ENCODE data around the gene RPTOR.

Gene RPTOR

GRCh38 chr17:80676564-80676963 is 131.9 kb downstream of the RPTOR start:
- TF ChIP-seq, protein P1, sequence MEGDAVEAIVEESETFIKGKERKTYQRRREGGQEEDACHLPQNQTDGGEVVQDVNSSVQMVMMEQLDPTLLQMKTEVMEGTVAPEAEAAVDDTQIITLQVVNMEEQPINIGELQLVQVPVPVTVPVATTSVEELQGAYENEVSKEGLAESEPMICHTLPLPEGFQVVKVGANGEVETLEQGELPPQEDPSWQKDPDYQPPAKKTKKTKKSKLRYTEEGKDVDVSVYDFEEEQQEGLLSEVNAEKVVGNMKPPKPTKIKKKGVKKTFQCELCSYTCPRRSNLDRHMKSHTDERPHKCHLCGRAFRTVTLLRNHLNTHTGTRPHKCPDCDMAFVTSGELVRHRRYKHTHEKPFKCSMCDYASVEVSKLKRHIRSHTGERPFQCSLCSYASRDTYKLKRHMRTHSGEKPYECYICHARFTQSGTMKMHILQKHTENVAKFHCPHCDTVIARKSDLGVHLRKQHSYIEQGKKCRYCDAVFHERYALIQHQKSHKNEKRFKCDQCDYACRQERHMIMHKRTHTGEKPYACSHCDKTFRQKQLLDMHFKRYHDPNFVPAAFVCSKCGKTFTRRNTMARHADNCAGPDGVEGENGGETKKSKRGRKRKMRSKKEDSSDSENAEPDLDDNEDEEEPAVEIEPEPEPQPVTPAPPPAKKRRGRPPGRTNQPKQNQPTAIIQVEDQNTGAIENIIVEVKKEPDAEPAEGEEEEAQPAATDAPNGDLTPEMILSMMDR (IDR thresholded peaks at IDR 0.05; ENCODE audit: control insufficient read depth, extremely low read depth, insufficient read depth) = no peak
- H3K4me3 ChIP-seq (ENCODE audit: low read depth, low read length) = no peak overlapping the region
- no peak for DNase-seq (ENCODE audit: low read depth)

DNA sequence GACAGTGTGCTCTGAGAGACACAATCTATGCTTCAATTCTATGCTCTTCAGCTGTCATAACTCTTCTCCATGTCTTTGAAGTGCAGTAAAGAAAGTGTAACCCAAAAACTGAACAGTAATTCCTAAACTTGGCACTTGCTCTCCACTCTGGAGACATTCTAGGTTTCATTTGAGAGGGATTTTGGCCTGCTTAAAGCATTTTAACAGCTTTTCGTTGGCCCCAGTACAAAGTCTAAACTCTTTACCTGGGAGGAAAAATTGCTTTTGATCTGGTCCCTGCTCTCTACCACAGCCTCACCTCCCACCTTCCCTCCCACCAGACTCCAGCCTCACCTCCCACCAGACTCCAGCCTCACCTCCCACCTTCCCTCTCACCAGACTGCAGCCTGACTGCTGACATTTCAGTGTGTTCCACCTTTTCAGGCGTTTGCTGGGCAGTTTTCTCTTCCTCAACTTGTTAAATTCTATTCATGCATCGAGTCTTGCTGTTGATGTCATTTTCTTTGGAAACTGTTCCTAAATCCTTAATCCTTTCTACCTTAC is 132.6 kb downstream of the RPTOR start:
- TF ChIP-seq, protein P1 (IDR thresholded peaks at IDR 0.05; ENCODE audit: control insufficient read depth, extremely low read depth, insufficient read depth) = no peak
- DNase-seq (ENCODE audit: low read depth) = no peak
- H3K4me3 ChIP-seq (ENCODE audit: low read depth, low read length) = no peak overlapping the region

- DNase-seq (ENCODE audit: low read depth) = no peak
- TF ChIP-seq, protein P1 (IDR thresholded peaks at IDR 0.05; ENCODE audit: control insufficient read depth, extremely low read depth, insufficient read depth) = no peak
Measured at GRCh38 chr17:80679816-80680215, 135.2 kb downstream of the RPTOR start.

DNA sequence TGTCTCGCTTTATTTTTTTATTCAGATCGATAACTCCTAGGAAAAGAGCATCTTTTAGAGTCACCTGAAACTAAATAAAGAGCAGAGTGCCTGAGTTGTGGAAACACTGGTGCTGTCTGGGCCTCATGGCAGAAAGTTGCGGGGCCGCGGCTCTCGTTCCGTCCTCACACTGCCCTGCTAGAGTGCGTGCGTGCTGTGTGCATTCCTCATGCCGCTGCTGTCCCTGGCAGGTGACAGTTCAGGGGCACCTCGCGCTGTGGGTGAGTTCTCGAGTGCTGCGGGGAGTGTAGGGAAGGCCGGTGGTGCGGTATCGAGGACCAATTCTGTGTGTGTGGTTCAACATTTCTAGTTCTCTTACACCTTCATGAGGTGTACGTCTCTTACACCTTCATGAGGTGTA is 136.6 kb downstream of the RPTOR start:
- no peak for DNase-seq (ENCODE audit: low read depth)
- TF ChIP-seq, protein P1 (IDR thresholded peaks at IDR 0.05; ENCODE audit: control insufficient read depth, extremely low read depth, insufficient read depth) = no peak
- no peak overlapping the region for H3K4me3 ChIP-seq (ENCODE audit: low read depth, low read length)

More at GRCh38 chr17:80679816-80680215, 135.2 kb downstream of the RPTOR start:
- no peak overlapping the region for H3K4me3 ChIP-seq (ENCODE audit: low read depth, low read length)

DNA sequence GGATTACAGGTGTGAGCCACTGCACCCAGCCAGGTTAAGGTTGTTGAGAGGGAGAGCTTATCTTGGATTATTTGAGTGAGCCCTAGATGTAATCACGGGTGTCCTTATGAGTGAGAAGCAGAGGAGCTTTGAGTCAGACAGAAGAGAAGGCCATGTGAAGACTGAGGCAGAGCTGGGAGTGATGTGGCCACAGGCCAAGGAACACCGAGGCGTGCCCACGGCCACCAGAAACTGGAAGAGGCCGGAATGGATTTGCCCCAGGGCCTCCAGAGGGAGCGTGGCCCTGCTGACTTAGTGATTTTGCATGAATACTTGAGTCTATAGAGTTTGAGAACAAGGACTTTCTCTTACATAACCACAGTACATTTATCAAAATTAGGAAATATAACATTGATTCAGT is 137.7 kb downstream of the RPTOR start:
- DNase-seq (ENCODE audit: low read depth) = no peak
- TF ChIP-seq, protein P1 (IDR thresholded peaks at IDR 0.05; ENCODE audit: control insufficient read depth, extremely low read depth, insufficient read depth) = no peak
- no peak overlapping the region for H3K4me3 ChIP-seq (ENCODE audit: low read depth, low read length)

GRCh38 chr17:80683625-80684104 is 139.0 kb downstream of the RPTOR start:
- TF ChIP-seq, protein P1 (IDR thresholded peaks at IDR 0.05; ENCODE audit: control insufficient read depth, extremely low read depth, insufficient read depth) = no peak
- no peak overlapping the region for H3K4me3 ChIP-seq (ENCODE audit: low read depth, low read length)
- DNase-seq (ENCODE audit: low read depth) = no peak

DNA sequence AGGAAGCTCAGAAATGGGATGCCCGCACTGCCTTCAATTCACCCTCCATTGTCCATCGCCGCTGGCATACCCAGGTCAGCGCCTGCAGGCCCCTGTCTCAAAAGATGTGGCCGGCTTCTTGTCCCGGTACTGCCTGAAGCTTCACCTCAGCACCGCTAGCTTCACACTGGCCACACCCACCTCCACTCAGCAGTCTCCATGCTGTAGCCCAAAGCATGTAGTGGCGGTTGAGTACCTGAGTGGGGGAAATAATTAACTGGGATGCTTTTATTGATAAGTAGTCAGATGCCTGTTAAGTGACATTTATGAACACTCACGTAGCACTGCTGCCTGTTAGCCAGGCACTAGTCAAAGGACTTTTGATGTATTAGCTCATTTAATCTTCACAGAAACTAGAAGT is 143.2 kb downstream of the RPTOR start:
- TF ChIP-seq, protein P1 (IDR thresholded peaks at IDR 0.05; ENCODE audit: control insufficient read depth, extremely low read depth, insufficient read depth) = no peak
- DNase-seq (ENCODE audit: low read depth) = no peak
- H3K4me3 ChIP-seq (ENCODE audit: low read depth, low read length) = no peak overlapping the region

All from LNCaP clone FGC (cell line).